ENCODE results near the gene LRRC32.
"Not testable (repeated sequence)": the region's sequence is repeated elsewhere in the genome, so short reads cannot be mapped to it uniquely, and the experiment has no call there.

DNA sequence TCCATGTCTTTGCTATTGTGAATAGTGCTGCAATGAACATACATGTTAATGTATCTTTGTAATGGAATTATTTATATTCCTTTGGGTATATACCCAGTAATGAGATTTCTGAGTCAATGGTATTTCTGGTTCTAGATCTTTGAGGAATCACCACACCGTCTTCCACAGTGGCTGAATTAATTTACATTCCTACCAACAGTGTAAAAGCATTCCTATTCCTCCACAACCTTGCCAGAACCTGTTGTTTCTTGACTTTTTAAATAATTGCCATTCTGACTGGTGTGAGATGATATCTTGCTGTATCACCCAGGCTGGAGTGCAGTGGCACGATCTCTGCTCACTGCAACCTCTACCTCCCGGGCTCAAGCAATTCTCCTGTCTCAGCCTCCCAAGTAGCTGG is 26.8 kb downstream of the LRRC32 start:
- TF ChIP-seq EZH2 (IDR thresholded peaks at IDR 0.05; ENCODE audit: insufficient read depth, poor library complexity, severe bottlenecking); EZH2phosphoT487 (IDR thresholded peaks at IDR 0.05; ENCODE audit: insufficient read depth, low read depth): not testable (repeated sequence)

Measured in GM23248 (cell line).